Pancreas (tissue), 10 donors: ENCODE data around the gene NINL. TPM values are rescaled to one million over a fixed set of nuclear protein-coding genes. Genes with fewer than 3 reads are reported as not detected.

Source experiments
- ATAC-seq, 4 donors: fragments of 200-7000 bp; cut with Tn5 transposase; one replicate each; pipeline versions ENCODE4 v1.8.0 to v1.9.1; 2020; ENCODE audit warnings: mild to moderate bottlenecking in 4 of 4, moderate library complexity in 4 of 4
- DNase-seq, 6 donors: peaks; one replicate each; pipeline ENCODE4 v3.0.0-alpha.2; 2020
- FAIRE-seq: peaks from 2 replicates; lab custom pipeline; 2012; peaks lifted over from hg19 to GRCh38; lab: Jason Lieb, UNC
- H3K27ac ChIP-seq, 4 donors: fragments of 200-600 bp; sonication (generic); 1 replicate in 3 of 4; 2 replicates in 1 of 4; pipeline versions ENCODE4 v1.5.0 to v1.8.0; 2020
- H3K27me3 ChIP-seq, 4 donors: fragments of 200-600 bp; one replicate each; pipeline ENCODE4 v1.8.0; 2021
- H3K36me3 ChIP-seq, 3 donors: fragments of 200-600 bp; sonication (generic) in 1 of 3; one replicate each; pipeline versions ENCODE4 v1.5.0 to v1.8.0; 2020 to 2021
- H3K4me1 ChIP-seq, 3 donors: fragments of 200-600 bp; one replicate each; pipeline ENCODE4 v1.8.0; 2021
- H3K4me3 ChIP-seq, 4 donors: fragments of 200-600 bp; sonication (generic) in 2 of 4; one replicate each; pipeline versions ENCODE4 v1.5.0 to v1.8.0; 2020 to 2021
- H3K9me3 ChIP-seq, 4 donors: fragments of 200-600 bp; one replicate each; pipeline ENCODE4 v1.8.0; 2021
- WGBS, 2 donors: extraction: QIAGEN DNeasy Blood & Tissue Kit; methylation state at CpG; one replicate each; pipeline ENCODE4 v1.1.7; 2013; 5-methylcytosine and 5-hydroxymethylcytosine counted together
- intact Hi-C, 3 donors: fragments of 100-400 bp; cut with DNase I; formaldehyde crosslinking; loops; one replicate each; pipeline versions ENCODE4 v1.11.1 to v1.14.2; 2022
- polyA plus RNA-seq, 2 donors: library from polyadenylated mRNA; stranded (reverse); fragments of 200-250 nt; gene quantifications; one replicate each; pipeline ENCODE4 v1.2.3, GENCODE V29; 2013
- total RNA-seq, 6 donors: library from RNA; stranded (reverse); fragmentation: NEBNext Ultra II Directional in 4 of 6; extraction: Animal tissue kit (Norgen Biotek cat#: 25700) in 4 of 6; gene quantifications; one replicate each; pipeline versions ENCODE4 v1.2.1 to v1.2.4, GENCODE V29; 2021 to 2023
- TF ChIP-seq, protein P1 (sequence below), 4 donors: fragments of 200-600 bp; sonication (generic) in 3 of 4; IDR thresholded peaks; one replicate each; pipeline versions ENCODE4 v1.5.0 to v1.8.0; 2021; ENCODE audit warnings: antibody characterized with exemption in 4 of 4
- donor health status: healthy with polysubstance abuse.
- donor health status: DM: no; HTN: no; CAD: no; lungs with moderate emphysema.
- donor health status: DM: no; HTN: no; CAD: no.
- donor health status: control.
- donor health status: control.
- donor health status: Bipolar disorder and iron deficiency.
- donor health status: DM: yes; HTN: yes; CAD: no.
- donor health status: DM: no; HTN: no; CAD: no.
- donor health status: DM: no; HTN: no; CAD: no.
- donor health status: DM: yes; HTN: yes; CAD: no.

Gene NINL
- total and polyA plus RNA-seq, 8 donors: 5.1 to 19.4 (median 6.5) TPM

DNA sequence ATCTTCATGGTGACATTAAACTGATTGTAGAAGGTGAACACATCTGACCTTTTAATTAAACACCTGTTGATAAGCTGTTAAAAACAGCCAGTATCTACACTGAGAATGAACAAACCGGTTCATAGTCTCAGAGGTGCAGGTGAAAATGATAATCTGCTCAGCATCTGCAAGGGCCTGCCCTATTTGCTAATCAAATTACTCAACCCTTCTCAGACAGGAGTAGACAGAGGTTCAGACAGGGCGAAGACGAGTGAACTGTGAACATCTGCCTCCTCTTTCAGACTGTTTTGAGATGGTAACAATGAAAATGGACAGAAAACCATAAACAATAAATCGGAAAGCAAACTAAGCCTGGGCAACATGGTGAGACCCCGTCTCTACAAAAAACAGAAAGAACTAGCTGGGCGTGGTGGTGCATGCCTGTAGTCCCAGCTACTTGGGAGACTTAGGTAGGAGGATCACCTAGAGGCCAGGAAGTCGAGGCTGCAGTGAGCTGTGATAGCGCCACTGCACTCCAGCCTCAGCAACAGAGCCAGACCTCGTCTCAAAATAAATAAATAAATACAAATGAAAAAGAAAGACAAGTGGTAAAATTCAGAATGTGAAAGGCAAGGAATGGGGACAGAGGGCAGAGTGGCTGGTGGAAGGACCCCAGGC is 55.9 kb downstream of the NINL start:
- 82 to 87% methylated on average over 9 of the region's 9 CpGs for WGBS, 2 donors
- Histone ChIP-seq H3K9me3 (no peaks in the 10 kb centered on the region), H3K4me3 (no peak overlapping the region), H3K27me3 (no peaks in the 10 kb centered on the region), H3K36me3 (no peaks in the 10 kb centered on the region), H3K4me1 (peaks cover 0 to 8% (median 0%) of the 10 kb centered on the region in 3 donors), H3K27ac (no peak overlapping the region)
- DNase-seq: no peak
- no peak for FAIRE-seq
- ATAC-seq: no peak
- intact Hi-C loops: no loop called here
- TF ChIP-seq, protein P1, sequence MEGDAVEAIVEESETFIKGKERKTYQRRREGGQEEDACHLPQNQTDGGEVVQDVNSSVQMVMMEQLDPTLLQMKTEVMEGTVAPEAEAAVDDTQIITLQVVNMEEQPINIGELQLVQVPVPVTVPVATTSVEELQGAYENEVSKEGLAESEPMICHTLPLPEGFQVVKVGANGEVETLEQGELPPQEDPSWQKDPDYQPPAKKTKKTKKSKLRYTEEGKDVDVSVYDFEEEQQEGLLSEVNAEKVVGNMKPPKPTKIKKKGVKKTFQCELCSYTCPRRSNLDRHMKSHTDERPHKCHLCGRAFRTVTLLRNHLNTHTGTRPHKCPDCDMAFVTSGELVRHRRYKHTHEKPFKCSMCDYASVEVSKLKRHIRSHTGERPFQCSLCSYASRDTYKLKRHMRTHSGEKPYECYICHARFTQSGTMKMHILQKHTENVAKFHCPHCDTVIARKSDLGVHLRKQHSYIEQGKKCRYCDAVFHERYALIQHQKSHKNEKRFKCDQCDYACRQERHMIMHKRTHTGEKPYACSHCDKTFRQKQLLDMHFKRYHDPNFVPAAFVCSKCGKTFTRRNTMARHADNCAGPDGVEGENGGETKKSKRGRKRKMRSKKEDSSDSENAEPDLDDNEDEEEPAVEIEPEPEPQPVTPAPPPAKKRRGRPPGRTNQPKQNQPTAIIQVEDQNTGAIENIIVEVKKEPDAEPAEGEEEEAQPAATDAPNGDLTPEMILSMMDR (IDR thresholded peaks at IDR 0.05): no peak

DNA sequence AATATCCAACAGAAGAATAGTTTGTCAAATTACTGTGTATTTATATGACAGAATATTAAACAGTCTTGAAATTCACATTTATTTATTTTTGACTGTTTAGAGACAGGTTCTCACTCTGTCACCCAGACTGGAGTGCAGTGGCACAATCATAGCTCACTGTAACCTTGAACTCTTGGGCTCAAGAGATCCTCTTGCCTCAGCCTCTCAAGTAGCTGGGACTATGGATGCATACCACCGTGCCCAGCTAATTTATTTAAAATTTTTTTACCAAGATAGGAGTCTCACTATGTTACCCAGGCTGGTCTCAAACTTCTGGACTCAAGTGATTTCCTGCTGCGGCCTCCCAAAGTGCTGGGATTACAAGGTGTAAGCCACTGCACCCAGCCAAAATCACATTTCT is 57.4 kb downstream of the NINL start:
- intact Hi-C loops: no loop called here
- WGBS, 2 donors: 92 to 96% methylated on average over 2 of the region's 2 CpGs
- DNase-seq (no peak), FAIRE-seq (no peak), ATAC-seq (no peak)
- Histone ChIP-seq H3K9me3 (no peaks in the 10 kb centered on the region), H3K27me3 (no peaks in the 10 kb centered on the region), H3K27ac (no peak overlapping the region), H3K36me3 (no peaks in the 10 kb centered on the region), H3K4me1 (no peaks in the 10 kb centered on the region), H3K4me3 (no peak overlapping the region)
- TF ChIP-seq, protein P1 (IDR thresholded peaks at IDR 0.05): no peak

DNA sequence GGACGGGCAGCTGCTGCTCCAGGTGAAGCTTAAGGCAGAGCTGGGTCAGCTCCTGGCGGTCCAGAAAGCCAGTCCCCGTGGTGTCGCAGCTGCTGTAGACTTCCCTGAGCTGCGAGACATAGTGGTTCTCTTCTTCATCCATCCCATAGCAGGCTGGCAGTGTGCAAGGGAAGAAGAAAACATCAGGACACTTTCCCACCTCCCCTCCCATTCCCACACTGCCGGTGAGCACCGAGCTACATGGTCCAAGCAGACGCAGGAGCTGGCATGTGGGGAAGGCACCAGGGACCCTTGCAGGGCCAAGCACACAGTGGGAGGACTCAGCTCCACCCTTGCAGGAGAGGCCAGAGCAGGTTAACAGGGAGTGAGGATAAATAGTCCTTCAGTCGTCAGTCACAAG is 58.9 kb downstream of the NINL start:
- no peak overlapping the region for H3K27ac ChIP-seq
- FAIRE-seq (no peak), DNase-seq (peak in 1 of 6 donors; percentile 39), ATAC-seq (no peak)
- no peaks in the 10 kb centered on the region for H3K36me3 ChIP-seq
- H3K9me3 ChIP-seq: no peaks in the 10 kb centered on the region
- WGBS, 2 donors: 92 to 94% methylated on average over 7 to 9 of the region's 9 CpGs
- H3K4me3 ChIP-seq: no peak overlapping the region
- intact Hi-C loops: no loop called here
- no peaks in the 10 kb centered on the region for H3K4me1 ChIP-seq
- TF ChIP-seq, protein P1 (IDR thresholded peaks at IDR 0.05): no peak
- no peaks in the 10 kb centered on the region for H3K27me3 ChIP-seq

DNA sequence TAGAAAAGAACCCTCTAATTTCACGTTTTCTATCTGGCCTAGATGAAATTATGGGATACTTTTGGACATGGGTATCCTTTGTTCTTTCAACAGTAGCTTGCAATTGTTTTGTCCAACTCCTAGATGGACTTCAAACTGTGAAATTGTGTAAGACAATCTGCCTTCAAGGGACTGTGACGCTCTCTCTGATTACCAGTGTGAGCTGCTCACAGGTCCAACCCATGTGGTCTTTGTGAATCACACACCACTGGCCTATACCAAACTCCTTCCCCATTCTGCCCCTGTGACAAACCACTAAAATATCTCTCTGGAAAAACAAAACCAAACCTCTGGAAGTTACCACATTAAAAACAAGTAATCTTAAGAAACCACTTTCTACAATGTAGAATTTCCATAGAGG is 59.5 kb downstream of the NINL start:
- no peaks in the 10 kb centered on the region for H3K27me3 ChIP-seq
- H3K4me3 ChIP-seq: no peak overlapping the region
- ATAC-seq: peak in 2 of 4 donors; percentile 43 to 62
- no peak for DNase-seq
- 77 to 82% methylated on average over 2 of the region's 2 CpGs for WGBS, 2 donors
- no peak for FAIRE-seq
- H3K9me3 ChIP-seq: no peaks in the 10 kb centered on the region
- TF ChIP-seq, protein P1 (IDR thresholded peaks at IDR 0.05): no peak
- H3K27ac ChIP-seq: no peak overlapping the region
- H3K4me1 ChIP-seq: no peaks in the 10 kb centered on the region
- intact Hi-C loops: no loop called here
- H3K36me3 ChIP-seq: no peaks in the 10 kb centered on the region

DNA sequence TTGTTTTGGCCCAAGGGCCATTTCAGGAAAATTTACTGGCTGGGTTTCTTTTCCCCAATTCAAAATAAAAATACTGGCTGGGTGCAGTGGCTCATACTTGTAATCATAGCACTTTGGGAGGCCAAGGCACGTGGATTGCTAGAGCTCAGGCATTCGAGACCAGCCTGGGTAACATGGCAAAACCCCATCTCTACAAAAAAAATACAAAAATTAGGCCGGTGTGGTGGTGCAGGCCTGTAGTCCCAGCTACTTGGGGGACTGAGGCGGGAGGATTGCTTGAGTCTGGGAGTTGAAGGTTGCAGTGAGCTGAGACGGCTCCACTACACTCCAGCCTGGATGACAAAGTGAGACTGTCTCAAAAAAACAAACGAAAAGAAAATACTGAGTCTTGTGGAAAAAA is 60.0 kb downstream of the NINL start:
- H3K36me3 ChIP-seq: no peaks in the 10 kb centered on the region
- H3K4me1 ChIP-seq: no peaks in the 10 kb centered on the region
- ATAC-seq: no peak
- DNase-seq: no peak
- H3K27ac ChIP-seq: no peak overlapping the region
- intact Hi-C loops: no loop called here
- 87 to 93% methylated on average over 6 of the region's 6 CpGs for WGBS, 2 donors
- no peak overlapping the region for H3K4me3 ChIP-seq
- no peak for FAIRE-seq
- H3K27me3 ChIP-seq: no peaks in the 10 kb centered on the region
- no peaks in the 10 kb centered on the region for H3K9me3 ChIP-seq
- TF ChIP-seq, protein P1 (IDR thresholded peaks at IDR 0.05): no peak
